Islet of Langerhans (tissue), 1 donor: Measurements from ENCODE around the gene LATS2.

Experiments
- FAIRE-seq: peaks from one replicate; lab custom pipeline; 2011; peaks lifted over from hg19 to GRCh38; lab: Jason Lieb, UNC

Gene LATS2

DNA sequence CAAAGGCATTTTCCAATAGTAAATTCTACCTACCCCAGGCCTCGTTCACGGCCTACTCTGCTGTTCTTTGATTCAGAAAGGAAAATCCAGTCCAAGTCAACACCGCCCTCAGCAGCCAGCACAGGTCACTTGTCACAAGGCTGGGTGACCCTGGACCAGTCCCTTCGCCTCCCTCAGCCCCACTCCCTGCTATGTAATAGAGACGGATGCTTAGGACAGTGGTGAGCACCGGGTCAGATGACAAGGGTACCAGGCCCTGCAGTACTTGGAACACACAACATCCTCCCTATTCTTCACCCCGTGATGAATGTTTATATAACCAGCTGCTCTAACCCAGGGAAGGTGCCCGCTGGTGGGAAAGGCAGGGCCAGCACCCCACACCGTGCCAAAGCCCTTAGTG, 14.3 kb downstream of the LATS2 start:
- FAIRE-seq, result no peak

GRCh38 chr13:21046203-21046602, 15.2 kb downstream of the LATS2 start:
- no peak for FAIRE-seq

DNA sequence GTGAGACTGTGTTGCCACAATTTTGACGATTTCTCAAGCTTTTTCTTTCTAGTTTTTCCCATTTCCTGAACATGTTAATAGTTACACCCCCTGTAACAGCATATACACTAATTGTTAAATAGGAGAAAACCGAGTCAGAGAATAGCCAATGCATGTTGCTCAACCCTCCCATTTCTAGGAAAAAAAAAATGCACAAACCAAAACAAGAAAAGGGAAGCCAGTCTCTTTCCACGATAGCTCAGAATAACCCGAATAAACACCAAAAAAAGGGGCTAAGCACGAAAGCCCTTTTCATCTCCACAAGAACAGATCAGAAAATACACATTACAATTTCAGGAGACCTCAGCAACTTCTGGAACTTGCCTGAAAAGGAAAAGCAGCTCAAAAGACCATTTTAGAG, 16.3 kb downstream of the LATS2 start:
- no peak for FAIRE-seq

- no peak for FAIRE-seq
Measured at GRCh38 chr13:21043898-21044297, 17.5 kb downstream of the LATS2 start.

DNA sequence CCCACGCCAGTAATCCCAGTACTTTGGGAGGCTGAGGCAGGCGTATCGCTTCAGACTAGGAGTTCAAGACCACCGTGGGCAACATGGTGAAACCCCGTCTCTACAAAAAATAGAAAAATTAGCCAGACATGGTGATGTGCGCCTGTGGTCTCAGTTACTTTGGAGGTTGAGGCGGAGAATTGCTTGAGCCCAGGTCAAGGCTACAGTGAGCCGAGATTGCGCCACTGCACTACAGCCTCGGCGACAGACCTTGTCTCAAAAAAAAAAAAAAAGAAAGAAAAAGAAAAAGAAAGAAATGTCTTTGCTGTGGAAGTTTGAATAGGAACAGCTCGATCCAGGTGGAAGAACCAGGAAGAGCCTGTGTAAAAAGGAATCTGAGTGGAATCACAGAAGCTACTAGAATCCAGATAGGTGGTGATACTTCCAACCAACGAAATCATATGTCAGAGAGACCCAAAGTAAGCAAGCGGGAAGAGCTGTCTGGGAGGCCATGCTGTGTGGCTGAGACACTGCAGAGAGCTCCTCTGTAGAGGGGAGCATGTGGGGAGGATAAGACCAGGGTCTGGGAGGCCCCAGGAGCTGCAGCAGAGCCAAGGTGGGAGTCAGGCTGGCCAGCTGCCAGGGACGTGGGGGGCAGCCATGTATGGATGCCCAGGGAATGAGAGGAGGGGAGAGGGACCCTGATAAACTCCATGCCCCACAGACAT, 21.1 kb downstream of the LATS2 start:
- FAIRE-seq, result no peak

- no peak for FAIRE-seq
Measured at GRCh38 chr13:21039097-21039800, 22.1 kb downstream of the LATS2 start.

DNA sequence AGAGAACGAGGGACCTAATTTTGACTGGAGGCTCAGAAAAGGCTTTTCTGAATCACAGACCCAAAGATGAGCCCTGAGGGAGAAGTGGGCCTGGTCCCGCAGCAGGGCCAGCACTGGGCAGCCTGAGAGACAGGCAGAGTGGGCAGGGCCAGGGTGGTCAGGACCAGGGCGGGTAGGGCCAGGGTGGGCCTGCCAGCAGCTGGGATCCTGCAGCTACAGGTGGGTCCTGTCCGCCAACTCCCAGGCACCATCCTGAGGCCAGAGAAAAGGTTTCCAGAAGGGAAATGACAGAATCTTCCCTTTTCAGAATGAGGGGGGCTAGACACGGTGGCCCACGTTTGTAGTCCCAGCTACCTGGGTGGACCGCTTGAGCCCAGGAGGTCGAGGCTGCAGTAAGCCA, 23.7 kb downstream of the LATS2 start:
- FAIRE-seq, result no peak

GRCh38 chr13:21035498-21035897, 25.9 kb downstream of the LATS2 start:
- no peak for FAIRE-seq

DNA sequence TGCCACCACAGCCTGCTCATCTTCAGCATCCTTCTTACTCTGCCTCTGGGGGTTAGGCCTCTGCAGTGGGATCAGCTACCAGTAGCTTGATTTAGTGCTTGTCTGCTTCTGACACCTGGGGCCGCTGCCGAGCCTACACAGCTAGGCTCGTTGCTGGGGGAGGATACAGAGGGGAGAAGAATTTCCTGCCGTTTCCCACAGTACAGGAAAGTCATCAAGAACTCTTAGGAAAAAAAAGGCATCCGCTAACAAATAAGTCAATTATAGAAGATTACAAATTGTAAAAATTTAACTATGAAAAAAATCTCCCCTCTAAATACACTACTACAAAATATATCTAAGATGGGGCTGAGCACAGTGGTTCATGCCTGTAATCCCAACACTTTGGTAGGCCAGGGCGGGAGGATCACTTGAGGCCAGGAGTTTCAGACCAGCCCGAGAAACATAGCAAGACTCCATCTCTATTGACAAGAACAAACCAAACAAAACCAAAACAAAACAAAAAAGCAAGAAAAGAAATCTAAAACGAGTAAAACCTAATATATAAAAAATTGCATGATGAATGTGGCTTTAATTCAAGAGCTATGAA, 26.7 kb downstream of the LATS2 start:
- no peak for FAIRE-seq

- no peak for FAIRE-seq
Measured at GRCh38 chr13:21033856-21034602, 27.4 kb downstream of the LATS2 start.

DNA sequence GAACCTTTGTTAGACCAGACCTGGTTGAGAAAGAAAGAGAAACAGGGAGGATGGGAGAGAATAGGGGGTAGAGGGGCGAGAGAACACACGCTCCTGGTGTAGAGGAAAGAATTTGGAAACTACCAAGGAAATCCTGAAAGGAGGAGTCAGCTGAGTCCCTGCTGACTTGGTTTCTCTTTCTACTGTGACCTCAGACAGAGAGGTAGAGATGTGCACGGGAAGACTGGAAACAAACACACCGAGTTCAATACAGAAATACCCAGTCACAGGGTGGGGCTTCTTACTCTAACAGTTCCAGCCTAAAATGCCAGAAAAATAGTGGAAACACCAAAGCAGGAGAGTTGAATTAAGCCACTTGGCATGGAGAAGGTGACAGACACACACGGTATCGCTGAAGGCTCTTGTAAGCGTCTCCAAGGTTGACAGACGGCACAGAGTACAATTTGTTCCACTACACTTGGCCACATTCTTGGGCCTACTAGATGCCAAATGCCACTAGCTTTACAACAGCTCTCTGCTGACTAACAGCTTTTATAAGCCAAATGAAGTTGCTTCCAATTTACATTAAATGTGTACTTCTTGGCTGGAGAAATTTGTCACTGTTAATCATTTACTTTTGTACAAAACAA, 28.1 kb downstream of the LATS2 start:
- no peak for FAIRE-seq

DNA sequence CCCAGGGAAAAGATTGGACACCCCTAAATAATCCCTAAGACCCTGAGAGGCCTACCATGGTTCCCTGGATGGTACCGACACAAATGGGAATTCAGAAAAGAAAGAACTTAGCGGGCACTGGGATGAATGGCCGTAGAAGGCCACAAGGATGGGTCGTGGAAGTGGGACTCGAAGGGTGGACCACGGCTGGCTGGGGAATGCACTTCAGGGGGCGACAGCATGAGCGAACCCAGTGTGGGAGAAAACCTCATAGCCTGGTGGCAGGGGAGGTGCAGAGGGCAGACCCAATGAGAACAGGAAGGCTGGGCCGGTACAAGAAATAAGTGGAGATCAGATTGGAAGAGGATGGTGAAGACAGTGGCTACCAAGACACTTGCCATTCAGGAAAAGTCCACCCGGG, 28.7 kb downstream of the LATS2 start:
- no peak for FAIRE-seq

GRCh38 chr13:21031594-21032275, 29.7 kb downstream of the LATS2 start:
- no peak for FAIRE-seq

DNA sequence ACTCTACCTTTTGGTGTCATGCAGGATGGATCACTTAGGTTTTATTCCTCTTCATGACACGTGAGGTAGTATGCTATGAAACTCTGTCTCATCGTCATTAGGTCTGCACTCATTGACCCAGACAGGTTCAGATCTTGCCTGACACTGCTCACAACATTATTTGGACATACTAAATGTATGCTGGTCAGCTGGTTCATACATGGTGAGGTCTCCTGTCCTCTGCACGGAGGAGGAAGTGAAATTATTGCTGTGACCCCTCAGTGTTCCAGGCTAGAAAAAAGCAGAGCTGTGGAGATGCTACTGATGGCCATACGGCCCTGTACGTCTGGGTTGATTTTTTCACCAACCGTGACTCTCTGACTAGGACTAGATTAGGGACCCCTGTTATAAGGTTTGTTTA, 35.8 kb downstream of the LATS2 start:
- FAIRE-seq, result no peak

- FAIRE-seq, result no peak
Measured at GRCh38 chr13:21022056-21022979, 39.1 kb downstream of the LATS2 start.

DNA sequence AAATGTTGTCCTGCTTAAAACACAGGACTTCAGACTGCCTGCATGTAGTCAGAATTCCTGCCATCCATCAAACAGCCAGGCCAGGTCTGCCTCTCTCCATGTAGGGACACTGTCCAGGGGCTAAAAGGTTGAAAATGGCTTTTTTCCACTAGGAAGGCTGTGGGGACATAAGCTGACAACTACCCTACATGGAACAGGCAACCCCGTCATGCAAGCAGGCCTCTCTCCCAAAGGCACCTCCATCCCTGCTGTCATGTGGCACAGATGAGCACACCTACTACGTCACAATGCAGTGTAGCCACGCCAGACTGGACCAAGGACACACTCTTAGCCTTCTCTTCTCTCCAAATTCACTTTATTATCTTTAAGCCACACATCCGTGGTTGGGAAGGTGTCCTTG, 40.8 kb downstream of the LATS2 start:
- no peak for FAIRE-seq

GRCh38 chr13:21020176-21020575, 41.2 kb downstream of the LATS2 start:
- FAIRE-seq, result no peak

- FAIRE-seq, result no peak
Measured at GRCh38 chr13:21018220-21018619, 43.2 kb downstream of the LATS2 start.

- no peak for FAIRE-seq
Measured at GRCh38 chr13:21016487-21016886, 44.9 kb downstream of the LATS2 start.

- FAIRE-seq, result no peak
Measured at GRCh38 chr13:21015284-21015683, 46.1 kb downstream of the LATS2 start.
